22Rv1 (cell line): Measurements from ENCODE around the gene WDR91.

Source experiments
- CTCF ChIP-seq: fragments of 450-650 bp; IDR thresholded peaks from 2 replicates; pipeline ENCODE4 v1.5.1; 2017; ENCODE audit warnings: mild to moderate bottlenecking
- ZFX ChIP-seq: fragments of 450-650 bp; IDR thresholded peaks from 2 replicates; pipeline ENCODE4 v1.6.1; 2017; ENCODE audit warnings: antibody characterized with exemption, borderline replicate concordance

GRCh38 chr7:135168001-135168400 lies 43.3 kb downstream of the WDR91 start:
- TF ChIP-seq CTCF (no peak), ZFX (no peak)
